ENCODE data around the gene AIDA. TPM values are rescaled to one million over a fixed set of nuclear protein-coding genes. Genes with fewer than 3 reads are reported as not detected.

Gene AIDA
- total RNA-seq, 2 donors from 2014 or later, result 129 to 136 TPM

DNA sequence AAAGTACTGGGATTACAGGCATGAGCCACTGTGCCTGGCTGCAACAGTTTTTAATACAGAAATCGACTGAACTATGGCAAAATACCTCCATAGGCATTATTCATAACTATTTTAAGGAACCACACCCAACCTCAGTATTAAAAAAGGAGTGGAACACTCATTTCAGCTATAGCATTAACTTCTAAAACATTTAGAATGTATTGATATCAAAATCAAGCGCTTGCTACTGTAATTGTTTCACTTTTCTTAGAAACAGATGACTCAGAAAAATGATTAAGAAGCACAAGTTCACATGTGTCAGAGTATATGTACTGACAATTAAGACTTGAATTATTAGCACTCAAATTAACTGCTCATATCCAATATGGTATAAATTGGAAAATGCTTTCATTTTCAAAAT is 15.1 kb downstream of the AIDA start:
- H3K9ac ChIP-seq (ENCODE audit: extremely low read depth, low read length, poor library complexity, severe bottlenecking), result no peak overlapping the region
- Mint-ChIP-seq H3K27me3 (ENCODE audit: insufficient read depth) (no peaks in the 10 kb centered on the region), H3K27ac (no peak overlapping the region), H3K4me3 (no peak overlapping the region), H3K36me3 (ENCODE audit: low read depth) (peaks cover 35% of the 10 kb centered on the region), H3K9me3 (peaks cover 9% of the 10 kb centered on the region), H3K4me1 (peaks cover 3% of the 10 kb centered on the region)
- no peak overlapping the region for H3K27ac ChIP-seq (ENCODE audit: low read depth, low read length)
- peaks cover 48% of the 10 kb centered on the region for H3K36me3 ChIP-seq (ENCODE audit: control insufficient read depth, insufficient read depth, low read length)
- H3K27me3 ChIP-seq (ENCODE audit: control insufficient read depth, insufficient read depth, low read length, poor library complexity, severe bottlenecking), result no peaks in the 10 kb centered on the region
- H3K4me3 ChIP-seq (ENCODE audit: low read length), result no peak overlapping the region
- peaks cover 26% of the 10 kb centered on the region for H3K9me3 ChIP-seq (ENCODE audit: control insufficient read depth, low read length)
- 72 to 100% methylated on average over 1 to 2 of the region's 2 CpGs for WGBS, 2 experiments (ENCODE audit: insufficient coverage in 1 of 2, insufficient read length in 1 of 2)
- no peak for DNase-seq
- TF ChIP-seq, protein P1, sequence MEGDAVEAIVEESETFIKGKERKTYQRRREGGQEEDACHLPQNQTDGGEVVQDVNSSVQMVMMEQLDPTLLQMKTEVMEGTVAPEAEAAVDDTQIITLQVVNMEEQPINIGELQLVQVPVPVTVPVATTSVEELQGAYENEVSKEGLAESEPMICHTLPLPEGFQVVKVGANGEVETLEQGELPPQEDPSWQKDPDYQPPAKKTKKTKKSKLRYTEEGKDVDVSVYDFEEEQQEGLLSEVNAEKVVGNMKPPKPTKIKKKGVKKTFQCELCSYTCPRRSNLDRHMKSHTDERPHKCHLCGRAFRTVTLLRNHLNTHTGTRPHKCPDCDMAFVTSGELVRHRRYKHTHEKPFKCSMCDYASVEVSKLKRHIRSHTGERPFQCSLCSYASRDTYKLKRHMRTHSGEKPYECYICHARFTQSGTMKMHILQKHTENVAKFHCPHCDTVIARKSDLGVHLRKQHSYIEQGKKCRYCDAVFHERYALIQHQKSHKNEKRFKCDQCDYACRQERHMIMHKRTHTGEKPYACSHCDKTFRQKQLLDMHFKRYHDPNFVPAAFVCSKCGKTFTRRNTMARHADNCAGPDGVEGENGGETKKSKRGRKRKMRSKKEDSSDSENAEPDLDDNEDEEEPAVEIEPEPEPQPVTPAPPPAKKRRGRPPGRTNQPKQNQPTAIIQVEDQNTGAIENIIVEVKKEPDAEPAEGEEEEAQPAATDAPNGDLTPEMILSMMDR (conservative IDR thresholded peaks at IDR 0.05), result no peak
- H3K4me1 ChIP-seq (ENCODE audit: control insufficient read depth, insufficient read depth, low read length), result no peaks in the 10 kb centered on the region

DNA sequence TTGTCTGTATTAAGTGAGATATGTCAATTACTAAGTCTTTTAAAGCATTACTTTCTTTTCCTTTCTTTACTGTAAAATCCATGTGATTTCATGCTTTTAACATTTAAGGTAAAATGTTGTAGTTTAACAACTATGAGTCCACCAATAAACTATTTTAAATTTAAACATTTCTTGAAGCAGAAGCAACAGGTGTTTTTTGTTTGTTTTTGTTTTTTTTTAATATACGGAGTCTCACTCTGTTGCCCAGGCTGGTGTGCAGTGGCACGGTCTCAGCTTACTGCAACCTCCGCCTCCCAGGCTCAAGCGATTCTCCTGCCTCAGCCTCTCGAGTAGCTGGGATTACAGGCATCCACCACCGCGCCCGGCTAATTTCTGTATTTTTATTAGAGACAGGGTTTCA is 15.6 kb downstream of the AIDA start:
- no peak overlapping the region for H3K27ac ChIP-seq (ENCODE audit: low read depth, low read length)
- H3K27me3 ChIP-seq (ENCODE audit: control insufficient read depth, insufficient read depth, low read length, poor library complexity, severe bottlenecking), result no peaks in the 10 kb centered on the region
- peaks cover 53% of the 10 kb centered on the region for H3K36me3 ChIP-seq (ENCODE audit: control insufficient read depth, insufficient read depth, low read length)
- TF ChIP-seq, protein P1 (conservative IDR thresholded peaks at IDR 0.05), result no peak
- no peak overlapping the region for H3K9ac ChIP-seq (ENCODE audit: extremely low read depth, low read length, poor library complexity, severe bottlenecking)
- peaks cover 9% of the 10 kb centered on the region for H3K9me3 Mint-ChIP-seq
- peaks cover 26% of the 10 kb centered on the region for H3K9me3 ChIP-seq (ENCODE audit: control insufficient read depth, low read length)
- no peak overlapping the region for H3K27ac Mint-ChIP-seq
- peaks cover 34% of the 10 kb centered on the region for H3K36me3 Mint-ChIP-seq (ENCODE audit: low read depth)
- H3K4me1 Mint-ChIP-seq, result peaks cover 2% of the 10 kb centered on the region
- H3K27me3 Mint-ChIP-seq (ENCODE audit: insufficient read depth), result no peaks in the 10 kb centered on the region
- no peak overlapping the region for H3K4me3 ChIP-seq (ENCODE audit: low read length)
- no peaks in the 10 kb centered on the region for H3K4me1 ChIP-seq (ENCODE audit: control insufficient read depth, insufficient read depth, low read length)
- H3K4me3 Mint-ChIP-seq, result no peak overlapping the region
- no peak for DNase-seq
- whole genome bisulfite sequencing, 2 experiments (ENCODE audit: insufficient coverage in 1 of 2, insufficient read length in 1 of 2), result 95 to 98% methylated on average over 8 of the region's 8 CpGs

DNA sequence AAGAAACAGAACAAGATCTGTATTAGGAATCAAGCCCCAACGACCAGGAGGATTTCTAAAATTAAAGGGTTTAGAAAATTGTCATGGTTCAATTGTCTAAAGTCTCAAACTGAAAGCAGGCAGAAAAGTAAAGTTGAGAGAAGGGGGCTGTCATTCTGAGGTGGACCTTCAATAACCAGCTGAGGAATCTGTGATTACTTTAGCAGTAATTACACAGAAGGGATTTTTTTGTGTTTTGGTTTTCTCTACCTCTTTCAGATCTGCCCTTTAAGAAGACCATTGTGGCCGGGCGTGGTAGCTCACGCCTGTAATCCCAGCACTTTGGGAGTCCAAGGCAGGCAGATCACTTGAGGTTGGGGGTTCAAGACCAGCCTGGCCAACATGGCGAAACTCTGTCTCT is 17.4 kb downstream of the AIDA start:
- DNase-seq, result no peak
- peaks cover 4% of the 10 kb centered on the region for H3K9me3 Mint-ChIP-seq
- 87 to 96% methylated on average over 4 to 5 of the region's 5 CpGs for WGBS, 2 experiments (ENCODE audit: insufficient coverage in 1 of 2, insufficient read length in 1 of 2)
- Histone ChIP-seq H3K9ac (ENCODE audit: extremely low read depth, low read length, poor library complexity, severe bottlenecking) (no peak overlapping the region), H3K9me3 (ENCODE audit: control insufficient read depth, low read length) (peaks cover 12% of the 10 kb centered on the region), H3K4me1 (ENCODE audit: control insufficient read depth, insufficient read depth, low read length) (no peaks in the 10 kb centered on the region), H3K4me3 (ENCODE audit: low read length) (no peak overlapping the region), H3K36me3 (ENCODE audit: control insufficient read depth, insufficient read depth, low read length) (peaks cover 47% of the 10 kb centered on the region), H3K27ac (ENCODE audit: low read depth, low read length) (no peak overlapping the region), H3K27me3 (ENCODE audit: control insufficient read depth, insufficient read depth, low read length, poor library complexity, severe bottlenecking) (no peaks in the 10 kb centered on the region)
- H3K4me3 Mint-ChIP-seq, result no peak overlapping the region
- H3K36me3 Mint-ChIP-seq (ENCODE audit: low read depth), result peaks cover 23% of the 10 kb centered on the region
- H3K27me3 Mint-ChIP-seq (ENCODE audit: insufficient read depth), result no peaks in the 10 kb centered on the region
- no peak overlapping the region for H3K27ac Mint-ChIP-seq
- peaks cover 2% of the 10 kb centered on the region for H3K4me1 Mint-ChIP-seq
- TF ChIP-seq, protein P1 (conservative IDR thresholded peaks at IDR 0.05), result no peak

Data from endodermal cell (in vitro differentiated cells).